Measurements from ENCODE around the gene PPP6R3.

The PPP6R3 gene

GRCh38 chr11:68551223-68551622 is 90.7 kb downstream of the PPP6R3 start:
- Histone ChIP-seq H3K27me3 (ENCODE audit: insufficient read depth, low read length, poor library complexity) (no peaks in the 10 kb centered on the region), H3K79me2 (ENCODE audit: insufficient read depth, low read length) (peaks cover 81% of the 10 kb centered on the region), H3K9me3 (ENCODE audit: insufficient read depth, low read length, severe bottlenecking) (no peaks in the 10 kb centered on the region), H4K20me1 (ENCODE audit: insufficient read depth, low read length) (peaks cover 55% of the 10 kb centered on the region), H3K9ac (ENCODE audit: low read depth, low read length) (no peak overlapping the region), H3K36me3 (ENCODE audit: insufficient read depth, low read length) (peaks cover 97% of the 10 kb centered on the region), H3K27ac (ENCODE audit: low read length) (no peak overlapping the region), H3K4me2 (ENCODE audit: insufficient read depth, low read length) (no peak overlapping the region), H2AFZ (ENCODE audit: low read depth, low read length) (no peak overlapping the region), H3K4me1 (ENCODE audit: insufficient read depth, low read length) (no peaks in the 10 kb centered on the region), H3K4me3 (ENCODE audit: low read depth in 1 of 2, low read length in 2 of 2) (no peak overlapping the region)
- DNase-seq: no peak
- TF ChIP-seq CTCF (IDR thresholded peaks at IDR 0.05; ENCODE audit: borderline replicate concordance, extremely low read depth, low read length, poor library complexity, severe bottlenecking) (no peak), EZH2 (IDR thresholded peaks at IDR 0.05; ENCODE audit: borderline replicate concordance, low read depth, low read length, severe bottlenecking) (no peak)
- no peak for ATAC-seq (ENCODE audit: insufficient read depth, low read depth)

DNA sequence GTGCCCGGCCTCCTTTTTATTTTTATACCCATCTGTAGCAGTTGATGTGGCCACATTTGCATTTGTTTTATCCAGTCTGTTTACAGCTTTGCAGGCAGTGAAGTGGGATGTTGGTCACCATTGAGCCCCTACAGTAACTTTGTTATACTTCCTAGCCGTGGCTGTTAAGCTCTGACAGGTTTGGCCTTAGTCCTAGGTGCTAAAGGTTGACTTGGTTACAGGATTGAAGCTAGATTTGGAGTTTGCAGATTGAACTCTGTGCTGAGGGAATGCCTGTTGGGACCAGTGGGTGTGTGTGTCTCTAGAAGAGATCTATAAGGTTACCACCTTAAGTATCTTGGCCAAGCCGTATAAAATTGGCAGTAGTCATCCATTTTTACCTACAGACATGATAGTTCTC is 91.2 kb downstream of the PPP6R3 start:
- ATAC-seq (ENCODE audit: insufficient read depth, low read depth): no peak
- no peaks in the 10 kb centered on the region for H3K4me1 ChIP-seq (ENCODE audit: insufficient read depth, low read length)
- H4K20me1 ChIP-seq (ENCODE audit: insufficient read depth, low read length): peaks cover 50% of the 10 kb centered on the region

GRCh38 chr11:68552542-68552941 is 92.0 kb downstream of the PPP6R3 start:
- Histone ChIP-seq H3K4me2 (ENCODE audit: insufficient read depth, low read length) (no peak overlapping the region), H4K20me1 (ENCODE audit: insufficient read depth, low read length) (peaks cover 49% of the 10 kb centered on the region), H2AFZ (ENCODE audit: low read depth, low read length) (no peak overlapping the region), H3K4me3 (ENCODE audit: low read depth in 1 of 2, low read length in 2 of 2) (no peak overlapping the region), H3K9ac (ENCODE audit: low read depth, low read length) (no peak overlapping the region), H3K27me3 (ENCODE audit: insufficient read depth, low read length, poor library complexity) (no peaks in the 10 kb centered on the region), H3K79me2 (ENCODE audit: insufficient read depth, low read length) (peaks cover 81% of the 10 kb centered on the region), H3K9me3 (ENCODE audit: insufficient read depth, low read length, severe bottlenecking) (no peaks in the 10 kb centered on the region), H3K36me3 (ENCODE audit: insufficient read depth, low read length) (peaks cover 97% of the 10 kb centered on the region), H3K4me1 (ENCODE audit: insufficient read depth, low read length) (no peaks in the 10 kb centered on the region), H3K27ac (ENCODE audit: low read length) (no peak overlapping the region)
- no peak for DNase-seq
- no peak for TF ChIP-seq EZH2 (IDR thresholded peaks at IDR 0.05; ENCODE audit: borderline replicate concordance, low read depth, low read length, severe bottlenecking)
- no peak for TF ChIP-seq CTCF (IDR thresholded peaks at IDR 0.05; ENCODE audit: borderline replicate concordance, extremely low read depth, low read length, poor library complexity, severe bottlenecking)
- no peak for ATAC-seq (ENCODE audit: insufficient read depth, low read depth)

More for the DNA sequence above, 91.2 kb downstream of the PPP6R3 start:
- no peak overlapping the region for H3K4me3 ChIP-seq (ENCODE audit: low read depth in 1 of 2, low read length in 2 of 2)
- TF ChIP-seq CTCF (IDR thresholded peaks at IDR 0.05; ENCODE audit: borderline replicate concordance, extremely low read depth, low read length, poor library complexity, severe bottlenecking) (no peak), EZH2 (IDR thresholded peaks at IDR 0.05; ENCODE audit: borderline replicate concordance, low read depth, low read length, severe bottlenecking) (no peak)
- peaks cover 97% of the 10 kb centered on the region for H3K36me3 ChIP-seq (ENCODE audit: insufficient read depth, low read length)
- no peaks in the 10 kb centered on the region for H3K27me3 ChIP-seq (ENCODE audit: insufficient read depth, low read length, poor library complexity)
- DNase-seq: no peak
- H3K79me2 ChIP-seq (ENCODE audit: insufficient read depth, low read length): peaks cover 81% of the 10 kb centered on the region
- no peak overlapping the region for H3K4me2 ChIP-seq (ENCODE audit: insufficient read depth, low read length)
- no peak overlapping the region for H3K27ac ChIP-seq (ENCODE audit: low read length)
- no peak overlapping the region for H2AFZ ChIP-seq (ENCODE audit: low read depth, low read length)
- H3K9ac ChIP-seq (ENCODE audit: low read depth, low read length): no peak overlapping the region
- H3K9me3 ChIP-seq (ENCODE audit: insufficient read depth, low read length, severe bottlenecking): no peaks in the 10 kb centered on the region

DNA sequence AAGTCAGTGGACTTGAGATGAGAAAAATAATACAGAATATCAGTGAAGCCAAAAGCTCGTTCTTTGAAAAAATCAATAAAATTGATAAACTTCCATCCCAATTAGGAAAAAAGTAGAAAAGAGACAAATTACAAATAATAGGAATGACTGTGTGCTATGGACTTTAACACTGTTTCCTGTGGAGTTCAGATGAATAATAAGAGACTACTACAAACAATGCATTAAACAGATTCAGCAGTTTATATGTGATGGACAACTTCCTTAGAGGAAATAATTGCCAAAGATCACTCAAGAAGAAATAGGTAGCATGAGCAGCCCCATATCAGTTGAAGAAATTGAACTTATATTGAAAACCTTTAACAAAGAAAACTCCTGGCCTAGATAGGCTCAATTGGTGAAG is 99.7 kb downstream of the PPP6R3 start:
- Histone ChIP-seq H4K20me1 (ENCODE audit: insufficient read depth, low read length) (peaks cover 27% of the 10 kb centered on the region; the same call in 1 of the 2 replicates), H2AFZ (ENCODE audit: low read depth, low read length) (no peak overlapping the region), H3K27ac (ENCODE audit: low read length) (no peak overlapping the region), H3K27me3 (ENCODE audit: insufficient read depth, low read length, poor library complexity) (no peaks in the 10 kb centered on the region), H3K4me2 (ENCODE audit: insufficient read depth, low read length) (no peak overlapping the region), H3K4me1 (ENCODE audit: insufficient read depth, low read length) (no peaks in the 10 kb centered on the region), H3K9me3 (ENCODE audit: insufficient read depth, low read length, severe bottlenecking) (no peaks in the 10 kb centered on the region), H3K79me2 (ENCODE audit: insufficient read depth, low read length) (peaks cover 59% of the 10 kb centered on the region), H3K4me3 (ENCODE audit: low read depth in 1 of 2, low read length in 2 of 2) (no peak overlapping the region), H3K36me3 (ENCODE audit: insufficient read depth, low read length) (peaks cover 90% of the 10 kb centered on the region), H3K9ac (ENCODE audit: low read depth, low read length) (no peak overlapping the region)
- TF ChIP-seq CTCF (IDR thresholded peaks at IDR 0.05; ENCODE audit: borderline replicate concordance, extremely low read depth, low read length, poor library complexity, severe bottlenecking): no peak
- no peak for TF ChIP-seq EZH2 (IDR thresholded peaks at IDR 0.05; ENCODE audit: borderline replicate concordance, low read depth, low read length, severe bottlenecking)
- no peak for DNase-seq
- ATAC-seq (ENCODE audit: insufficient read depth, low read depth): no peak
